GM18505 (cell line): ENCODE data around the gene GRM7.

Source experiments
- ATAC-seq: cut with Tn5 transposase; IDR thresholded peaks from one replicate; pipeline ENCODE4 v1.9.1; 2021; ENCODE audit not compliant: unreplicated experiment
- POLR2A ChIP-seq: IDR thresholded peaks from 4 replicates; pipeline ENCODE4 v1.6.1; 2011; ENCODE audit warnings: borderline replicate concordance; ENCODE audit not compliant: insufficient read depth, insufficient read length; ENCODE audit errors: extremely low read depth

GRM7 gene

DNA sequence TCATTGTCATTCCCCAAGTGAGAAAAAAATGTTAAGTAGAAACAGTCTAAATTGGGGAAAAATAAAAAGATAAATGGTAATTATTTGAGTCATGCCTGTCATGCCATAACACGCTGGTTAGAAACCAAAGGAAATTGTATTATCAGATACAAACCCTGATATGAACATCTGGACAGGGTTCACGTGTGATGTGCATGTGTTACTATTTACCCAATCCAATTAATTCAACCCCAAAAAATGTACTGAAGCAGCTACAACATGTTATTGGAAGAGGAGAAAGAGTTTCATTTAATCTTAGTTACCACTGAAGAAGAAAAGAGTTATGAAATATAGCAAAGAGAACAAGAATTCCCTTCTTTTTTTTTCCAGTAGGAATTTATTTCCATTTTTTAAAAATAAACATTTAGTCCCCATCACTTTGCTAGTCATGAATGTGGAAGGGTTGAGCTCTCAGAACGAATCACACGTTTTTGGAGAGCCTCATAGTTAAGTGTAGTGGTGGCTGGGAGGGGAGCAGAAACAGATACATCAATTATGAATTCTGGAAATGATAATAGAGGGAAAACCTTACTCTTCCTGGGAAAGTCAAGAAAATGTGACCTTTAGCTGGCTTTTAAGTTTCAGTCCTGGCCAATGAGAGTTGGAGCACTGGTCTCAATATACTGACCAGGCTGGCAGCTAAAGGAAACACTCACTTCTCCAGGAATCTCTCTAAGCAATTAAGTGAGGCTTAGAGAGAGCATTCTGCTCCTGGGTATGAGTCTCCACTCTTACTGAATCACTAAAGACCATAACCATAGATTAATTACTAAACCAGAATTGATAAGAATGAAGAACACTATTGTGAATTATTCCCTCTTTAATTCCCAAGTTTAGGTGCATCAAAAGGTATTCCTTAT lies 796.5 kb downstream of the GRM7 start:
- ATAC-seq: no peak
- no peak for TF ChIP-seq POLR2A

DNA sequence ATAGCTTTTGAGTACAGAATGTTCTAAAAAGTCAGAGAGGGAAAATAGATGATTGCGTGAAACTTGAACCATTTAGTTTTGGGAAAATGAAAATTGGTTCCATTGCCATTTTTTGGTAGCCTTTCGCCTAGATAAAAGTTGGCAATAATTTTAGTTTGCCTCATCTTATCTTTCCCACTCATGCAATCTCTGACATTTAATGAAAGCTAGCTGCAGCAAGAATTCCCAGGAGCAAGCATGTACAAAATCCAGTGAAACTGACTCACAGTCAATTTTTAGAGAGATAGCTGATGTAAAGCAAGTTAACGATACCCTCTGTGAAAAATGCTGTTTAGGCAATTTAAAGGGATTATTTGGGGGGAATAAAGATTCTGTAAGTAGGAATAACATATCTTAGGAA lies 797.4 kb downstream of the GRM7 start:
- ATAC-seq: no peak
- no peak for TF ChIP-seq POLR2A

DNA sequence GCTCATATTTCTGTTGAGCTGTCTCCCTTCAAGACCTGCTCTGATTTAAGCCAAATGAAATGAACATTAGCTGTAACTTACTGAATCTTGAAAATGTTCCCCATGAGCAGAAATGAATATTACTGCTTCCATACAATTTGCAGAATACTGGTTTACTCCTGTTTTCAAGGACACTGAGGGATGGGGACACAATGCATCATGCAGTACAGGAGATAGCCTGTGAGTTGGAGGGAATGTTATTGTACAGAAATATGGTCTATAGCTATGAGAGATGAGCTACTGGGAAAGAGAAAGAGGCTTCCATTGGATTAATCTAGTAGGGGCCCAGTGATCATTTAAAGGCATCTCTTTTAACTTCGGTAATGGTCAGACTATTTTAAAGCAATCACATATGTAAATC lies 798.2 kb downstream of the GRM7 start:
- TF ChIP-seq POLR2A: no peak

DNA sequence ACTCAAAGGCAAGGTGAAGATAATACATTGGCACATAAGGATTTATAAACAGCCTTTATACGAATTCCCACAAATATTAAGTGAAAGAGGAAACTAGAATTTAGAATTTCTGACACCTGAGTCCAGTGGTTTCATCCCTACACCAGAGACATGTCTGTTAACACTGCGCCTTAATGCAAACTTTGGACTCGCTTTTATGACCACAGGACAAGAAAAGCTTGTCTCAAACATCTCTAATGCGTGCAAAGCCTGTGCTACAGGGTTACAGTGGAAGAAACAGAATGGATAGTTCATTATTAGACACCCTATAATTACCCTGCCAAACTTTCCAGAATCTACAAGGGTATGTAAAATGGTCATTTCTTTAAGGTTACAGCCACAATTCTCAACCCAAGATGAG lies 802.9 kb downstream of the GRM7 start:
- TF ChIP-seq POLR2A: no peak
- no peak for ATAC-seq

More for the DNA sequence above, 798.2 kb downstream of the GRM7 start:
- no peak for ATAC-seq

DNA sequence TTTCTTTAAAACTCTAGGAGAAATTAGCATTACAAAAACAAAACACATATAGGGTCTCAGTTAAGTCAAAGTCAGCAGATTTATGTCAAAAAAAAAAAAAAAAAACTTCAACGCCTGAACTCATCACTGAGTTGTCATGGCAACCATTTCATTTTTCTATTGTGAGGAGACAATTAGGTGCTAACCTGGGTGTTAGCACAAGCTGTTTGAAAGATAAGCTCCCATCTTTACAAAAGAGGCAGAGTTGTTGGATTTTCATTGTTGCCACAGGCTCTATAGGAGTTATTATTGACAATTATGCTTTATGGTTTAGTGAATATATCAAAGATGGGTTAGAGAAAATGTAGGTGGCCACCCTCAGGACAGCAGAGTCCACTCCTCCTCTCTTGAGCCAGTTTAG lies 806.9 kb downstream of the GRM7 start:
- TF ChIP-seq POLR2A: no peak
- ATAC-seq: no peak

DNA sequence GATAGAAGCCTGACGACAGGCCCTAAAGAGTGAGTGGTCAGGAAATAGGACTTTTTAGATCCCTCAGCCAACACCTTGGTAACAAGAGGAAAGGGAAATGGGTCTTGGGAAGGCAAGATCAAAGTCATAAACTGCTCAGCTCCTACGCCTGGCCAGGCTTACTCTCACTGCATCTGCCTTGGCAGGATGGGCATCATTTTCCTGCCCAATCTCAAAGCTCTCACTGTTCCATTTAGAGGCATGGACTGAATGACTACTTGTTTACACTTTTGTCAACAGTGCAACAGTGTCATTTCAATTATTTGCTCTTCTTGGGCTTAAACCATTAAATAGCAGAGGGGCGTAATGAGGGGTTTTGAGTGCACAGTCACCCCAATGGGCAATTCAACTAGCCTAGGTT lies 808.7 kb downstream of the GRM7 start:
- ATAC-seq: no peak

DNA sequence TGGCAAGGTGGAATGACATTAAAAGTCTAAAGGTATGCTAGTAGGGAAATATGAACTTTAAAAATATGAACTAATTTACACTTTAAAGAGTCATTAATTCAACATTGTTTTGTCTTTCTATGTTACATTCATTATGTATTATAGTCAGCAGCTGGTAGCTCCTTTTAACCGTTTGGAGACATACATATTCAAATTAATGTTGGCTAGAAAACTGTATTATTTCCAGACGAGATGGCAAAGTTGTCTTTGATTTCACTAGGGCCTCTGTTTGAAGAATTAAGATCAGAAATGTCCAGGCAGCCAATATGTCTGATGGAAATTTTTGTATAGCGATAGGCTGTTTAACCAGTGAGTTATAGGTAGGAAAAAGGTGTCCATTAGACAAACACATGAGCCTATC lies 817.6 kb downstream of the GRM7 start:
- ATAC-seq: no peak
- no peak for TF ChIP-seq POLR2A

More for the DNA sequence above, 808.7 kb downstream of the GRM7 start:
- TF ChIP-seq POLR2A: no peak

DNA sequence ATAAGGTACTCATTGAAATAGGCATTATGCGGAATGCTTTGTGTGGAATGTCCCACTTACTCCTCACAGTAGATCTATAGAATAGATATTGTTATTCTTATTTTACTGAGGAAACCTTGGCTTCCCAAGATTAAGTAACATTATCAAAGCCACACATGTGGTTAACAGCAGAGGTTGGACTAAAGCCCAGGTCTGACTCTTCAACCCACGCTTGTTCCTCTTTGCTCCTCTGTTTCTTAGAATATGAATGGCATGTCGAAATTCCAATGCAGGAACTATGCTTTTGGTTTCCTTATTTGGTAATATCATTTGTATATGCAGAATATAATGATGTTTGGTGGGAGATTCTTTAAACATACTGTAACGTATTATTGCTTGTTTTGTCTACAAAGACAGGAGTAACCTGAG lies 821.9 kb downstream of the GRM7 start:
- no peak for TF ChIP-seq POLR2A
- no peak for ATAC-seq

DNA sequence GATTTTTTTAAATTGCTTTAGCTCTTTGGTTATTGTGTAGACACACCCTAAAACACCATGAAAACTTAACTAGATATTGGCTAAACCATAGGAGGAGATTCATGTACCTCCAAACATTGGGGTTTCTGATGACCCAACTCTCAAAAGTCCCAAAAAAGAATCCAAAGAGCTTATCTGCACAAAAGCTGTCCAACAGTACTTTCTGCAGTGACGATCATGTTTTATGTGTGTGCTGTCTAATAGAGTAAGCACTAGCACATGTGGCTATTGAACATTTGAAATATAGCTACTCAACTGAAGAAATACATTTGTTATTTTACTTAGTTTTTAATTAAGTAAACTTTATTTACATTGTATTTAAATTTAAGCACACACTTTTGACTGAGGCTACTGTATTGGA lies 822.5 kb downstream of the GRM7 start:
- ATAC-seq: no peak
- no peak for TF ChIP-seq POLR2A

DNA sequence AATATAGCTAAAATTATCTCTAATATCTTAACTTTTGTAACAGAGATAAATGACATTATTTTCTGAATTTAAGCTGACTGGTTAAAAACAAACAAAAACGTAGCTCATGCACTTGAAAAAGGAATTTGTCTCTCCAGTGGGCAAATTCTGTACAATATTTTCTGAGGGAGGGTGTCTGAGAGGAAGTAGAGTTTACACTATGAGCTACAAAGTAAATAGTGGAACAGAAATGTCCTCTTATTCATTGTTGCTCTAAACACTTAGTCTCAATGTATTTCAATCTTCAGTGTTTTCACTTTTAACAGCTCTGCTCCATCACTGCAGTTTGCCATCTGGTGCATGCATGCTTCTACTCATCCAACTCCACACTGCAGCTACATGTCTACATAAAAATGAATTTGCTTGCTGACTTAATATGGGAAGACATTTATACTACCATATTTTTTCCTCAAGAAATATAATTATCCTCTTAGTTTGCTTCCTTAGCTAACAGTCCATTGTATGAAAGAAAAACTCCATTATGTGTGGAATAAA lies 823.3 kb downstream of the GRM7 start:
- no peak for TF ChIP-seq POLR2A
- no peak for ATAC-seq

DNA sequence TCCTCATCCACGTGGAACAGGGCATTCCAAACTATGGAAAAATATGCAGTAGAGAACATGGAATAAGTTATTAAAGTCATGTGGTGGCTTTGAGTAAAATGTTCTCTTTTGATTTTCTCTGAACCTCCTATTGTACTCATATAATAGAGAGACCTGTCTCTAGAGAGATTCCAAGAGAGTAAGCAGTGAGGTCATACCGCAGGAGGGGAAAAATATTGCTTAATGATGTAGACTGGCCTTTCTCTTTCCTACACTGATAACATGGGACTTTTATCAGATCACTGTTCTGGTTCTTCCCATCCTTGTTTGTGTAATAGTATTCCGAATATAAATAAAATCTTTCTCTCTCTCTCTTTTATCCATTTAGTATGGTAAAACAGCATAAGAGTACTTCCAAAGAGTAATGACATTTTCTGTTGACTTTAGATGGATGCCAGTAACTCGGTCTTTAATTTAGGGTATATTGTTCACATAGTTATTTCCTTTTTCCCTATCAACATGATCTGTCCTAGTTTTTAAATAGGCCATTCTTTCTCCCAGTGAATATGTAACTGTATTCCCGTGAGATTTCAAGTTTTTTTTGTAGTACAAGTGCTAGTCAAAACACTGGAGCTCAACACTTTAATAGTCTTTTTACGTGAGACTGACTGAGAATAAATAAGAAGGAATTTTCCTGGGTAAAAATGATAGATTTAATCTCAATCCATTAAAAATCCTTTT lies 826.7 kb downstream of the GRM7 start:
- no peak for TF ChIP-seq POLR2A
- no peak for ATAC-seq

DNA sequence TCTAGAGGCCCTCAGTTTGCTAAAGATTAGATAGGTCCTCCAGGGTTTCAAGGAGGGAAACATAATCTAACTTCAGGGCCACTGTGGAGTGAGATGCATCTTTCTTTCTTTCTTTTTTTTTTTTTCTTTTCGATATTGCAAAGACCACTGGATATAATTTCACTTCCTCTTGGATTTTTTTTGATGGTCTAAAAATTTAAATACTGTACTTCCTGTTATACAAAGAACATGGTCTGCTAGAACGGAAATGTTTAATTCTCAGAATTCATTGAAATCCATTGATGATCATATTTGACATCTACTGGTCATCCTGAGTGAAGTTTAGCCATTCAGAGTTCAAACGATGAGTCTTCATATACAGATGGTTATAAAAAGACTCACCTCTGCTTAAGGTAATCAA lies 832.0 kb downstream of the GRM7 start:
- ATAC-seq: no peak
- no peak for TF ChIP-seq POLR2A

DNA sequence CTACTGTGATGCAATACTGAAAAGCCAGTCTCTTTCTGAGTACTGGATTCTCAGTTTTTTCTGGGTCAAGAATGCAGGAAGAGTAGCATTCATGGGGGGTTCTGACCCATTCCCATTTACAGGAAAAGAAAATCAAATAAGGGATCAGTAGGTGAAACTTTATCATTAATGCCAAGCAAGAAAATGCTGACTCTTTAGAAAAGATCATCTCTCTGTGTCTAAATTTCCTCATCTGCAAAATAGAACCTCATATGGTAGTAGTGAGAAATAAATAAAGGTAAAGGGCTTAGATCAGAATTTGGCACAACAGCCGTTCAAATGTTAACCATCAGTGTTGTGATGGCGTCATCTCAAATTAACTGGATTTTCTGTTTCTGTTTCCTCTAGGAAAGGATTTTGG lies 833.1 kb downstream of the GRM7 start:
- ATAC-seq: no peak
- no peak for TF ChIP-seq POLR2A

DNA sequence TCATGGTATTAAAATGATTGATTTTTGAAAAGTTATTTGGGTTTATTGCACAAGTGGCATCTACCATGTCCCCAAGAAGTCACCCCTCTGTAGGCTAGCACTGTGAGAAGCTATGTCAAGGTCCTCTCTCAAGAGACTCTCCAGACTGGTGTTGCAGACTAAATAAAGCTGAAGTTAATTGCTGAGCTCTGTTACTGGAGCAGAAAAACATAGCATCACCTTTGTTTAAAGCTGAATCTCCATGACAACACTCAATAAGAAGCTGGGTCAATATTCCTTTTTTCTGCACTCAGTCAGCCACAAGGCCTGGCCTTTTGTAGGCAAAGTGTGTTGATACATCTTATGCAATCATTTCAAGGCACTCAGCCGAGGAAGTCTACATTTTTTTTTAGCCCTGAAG lies 834.1 kb downstream of the GRM7 start:
- no peak for ATAC-seq
- TF ChIP-seq POLR2A: no peak
